SK-N-SH treated with all-trans-retinoic acid at 6 μM for 48 hours (cell line): Measurements from ENCODE around the gene DNAH5.
A peak's percentile ranks its signal among the peaks of the same experiment; 100 is the strongest.

Experiments used
- ATAC-seq: fragments of 200-7000 bp; cut with Tn5 transposase; 3 replicates; pipeline ENCODE4 v1.9.1; 2020; ENCODE audit warnings: mild to moderate bottlenecking, moderate library complexity
- ARNTL ChIP-seq: fragments of 450-650 bp; formaldehyde crosslinking; IDR thresholded peaks from 2 replicates; pipeline ENCODE4 v1.5.0; 2020; ENCODE audit warnings: low read depth, mild to moderate bottlenecking, moderate library complexity, borderline replicate concordance
- BACH2 ChIP-seq: fragments of 250-450 bp; sonication (Bioruptor Pico); IDR thresholded peaks from 2 replicates; pipeline ENCODE4 v1.9.0; 2021; ENCODE audit warnings: mild to moderate bottlenecking, borderline replicate concordance
- CSDC2 ChIP-seq: fragments of 250-450 bp; sonication (Bioruptor Pico); IDR thresholded peaks from 2 replicates; pipeline ENCODE4 v1.5.0; 2020; ENCODE audit warnings: mild to moderate bottlenecking, moderate library complexity
- CSRNP3 ChIP-seq: fragments of 250-450 bp; sonication (Bioruptor Pico); IDR thresholded peaks from 2 replicates; pipeline ENCODE4 v1.5.1; 2021; ENCODE audit warnings: mild to moderate bottlenecking, moderate library complexity
- ESRRG ChIP-seq: fragments of 250-450 bp; sonication (Bioruptor Pico); IDR thresholded peaks from 2 replicates; pipeline ENCODE4 v1.6.1; 2021; ENCODE audit warnings: mild to moderate bottlenecking
- GLIS3 ChIP-seq: fragments of 250-450 bp; sonication (Bioruptor Pico); IDR thresholded peaks from 2 replicates; pipeline ENCODE4 v1.5.0; 2020; ENCODE audit warnings: mild to moderate bottlenecking, moderate library complexity
- ISL1 ChIP-seq: fragments of 250-450 bp; sonication (Bioruptor Pico); IDR thresholded peaks from 2 replicates; pipeline ENCODE4 v2.1.2; 2022; ENCODE audit warnings: mild to moderate bottlenecking, moderate library complexity
- OSR1 ChIP-seq: fragments of 250-450 bp; sonication (Bioruptor Pico); IDR thresholded peaks from 2 replicates; pipeline ENCODE4 v1.8.0; 2022; ENCODE audit warnings: moderate library complexity, mild to moderate bottlenecking, inconsistent platforms
- PATZ1 ChIP-seq: fragments of 250-450 bp; sonication (Bioruptor Pico); IDR thresholded peaks from 2 replicates; pipeline ENCODE4 v1.8.0; 2020; ENCODE audit warnings: mild to moderate bottlenecking, moderate library complexity, borderline replicate concordance
- PPARA ChIP-seq: fragments of 250-450 bp; sonication (Bioruptor Pico); IDR thresholded peaks from 2 replicates; pipeline ENCODE4 v1.5.0; 2020; ENCODE audit warnings: mild to moderate bottlenecking, borderline replicate concordance
- RARB ChIP-seq: fragments of 250-450 bp; sonication (Bioruptor Pico); IDR thresholded peaks from 2 replicates; pipeline ENCODE4 v1.8.0; 2021; ENCODE audit warnings: mild to moderate bottlenecking, moderate library complexity
- SNAI2 ChIP-seq: fragments of 250-450 bp; sonication (Bioruptor Pico); IDR thresholded peaks from 2 replicates; pipeline ENCODE4 v1.5.0; 2020; ENCODE audit warnings: mild to moderate bottlenecking, moderate library complexity
- TOX ChIP-seq: fragments of 250-450 bp; sonication (Bioruptor Pico); IDR thresholded peaks from 2 replicates; pipeline ENCODE4 v1.8.0; 2021; ENCODE audit warnings: mild to moderate bottlenecking, moderate library complexity, borderline replicate concordance
- TSHZ2 ChIP-seq: fragments of 250-450 bp; sonication (Bioruptor Pico); IDR thresholded peaks from 2 replicates; pipeline ENCODE4 v1.5.0; 2020; ENCODE audit warnings: mild to moderate bottlenecking, moderate library complexity
- ZC3H10 ChIP-seq: fragments of 250-450 bp; sonication (Bioruptor Pico); IDR thresholded peaks from 2 replicates; pipeline ENCODE4 v1.5.1; 2021; ENCODE audit warnings: mild to moderate bottlenecking, moderate library complexity
- ZFP3 ChIP-seq: fragments of 250-450 bp; sonication (Bioruptor Pico); IDR thresholded peaks from 2 replicates; pipeline ENCODE4 v1.5.0; 2020; ENCODE audit warnings: mild to moderate bottlenecking, moderate library complexity
- ZFP30 ChIP-seq: fragments of 450-650 bp; formaldehyde crosslinking; IDR thresholded peaks from 2 replicates; pipeline ENCODE4 v1.5.0; 2022; ENCODE audit warnings: mild to moderate bottlenecking, moderate library complexity
- ZNF565 ChIP-seq: fragments of 450-650 bp; formaldehyde crosslinking; conservative IDR thresholded peaks from 2 replicates; pipeline ENCODE4 v1.5.0; 2020; ENCODE audit warnings: low read depth, mild to moderate bottlenecking, moderate library complexity
- ZNF70 ChIP-seq: fragments of 450-650 bp; formaldehyde crosslinking; IDR thresholded peaks from 2 replicates; pipeline ENCODE4 v1.5.0; 2020; ENCODE audit warnings: mild to moderate bottlenecking, moderate library complexity
- ZNF8 ChIP-seq: fragments of 450-650 bp; formaldehyde crosslinking; IDR thresholded peaks from 2 replicates; pipeline ENCODE4 v1.5.0; 2020; ENCODE audit warnings: mild to moderate bottlenecking, moderate library complexity

The DNAH5 gene

GRCh38 chr5:13973724-13974123 lies 29.2 kb upstream of the DNAH5 start:
- no peak for ATAC-seq
- TF ChIP-seq ESRRG (CRISPR knock-in tag) (no peak), ZNF565 (CRISPR knock-in tag) (no peak), ZFP30 (CRISPR knock-in tag) (no peak), BACH2 (CRISPR knock-in tag) (no peak), RARB (CRISPR knock-in tag) (no peak)
- TF ChIP-seq, all 23 proteins: peak for 0

GRCh38 chr5:13972029-13972428 lies 27.5 kb upstream of the DNAH5 start:
- TF ChIP-seq TOX (CRISPR knock-in tag) (no peak), TSHZ2 (CRISPR knock-in tag) (no peak), ESRRG (CRISPR knock-in tag) (no peak), ZNF565 (CRISPR knock-in tag) (no peak), PPARA (CRISPR knock-in tag) (no peak), ISL1 (CRISPR knock-in tag) (no peak), ZNF8 (CRISPR knock-in tag) (no peak), GLIS3 (no peak), SNAI2 (CRISPR knock-in tag) (no peak), OSR1 (no peak)
- no peak for ATAC-seq

GRCh38 chr5:13957032-13957645 lies 12.7 kb upstream of the DNAH5 start:
- no peak for TF ChIP-seq ZNF8 (CRISPR knock-in tag)
- TF ChIP-seq ARNTL (CRISPR knock-in tag) = no peak
- ATAC-seq = peak; percentile 100

- no peak for ATAC-seq
Measured at GRCh38 chr5:13956471-13956870, 12.0 kb upstream of the DNAH5 start.

More at GRCh38 chr5:13956471-13956870, 12.0 kb upstream of the DNAH5 start:
- TF ChIP-seq ARNTL (CRISPR knock-in tag) (no peak), PATZ1 (CRISPR knock-in tag) (no peak), BACH2 (CRISPR knock-in tag) (no peak), OSR1 (no peak), ZNF70 (CRISPR knock-in tag) (no peak), ESRRG (CRISPR knock-in tag) (no peak), SNAI2 (CRISPR knock-in tag) (no peak), ZC3H10 (no peak), ZNF565 (CRISPR knock-in tag) (no peak), PPARA (CRISPR knock-in tag) (no peak), GLIS3 (no peak), CSDC2 (CRISPR knock-in tag) (no peak), ZFP30 (CRISPR knock-in tag) (no peak), ISL1 (CRISPR knock-in tag) (no peak), CSRNP3 (no peak), TSHZ2 (CRISPR knock-in tag) (no peak), ZFP3 (no peak)
- TF ChIP-seq, all 23 proteins: peak for 0
